HL-60/S4 treated with retinoic acid at 250 ng/mL for 4 days and 3 days (cell line): ENCODE data around the gene ZBTB18.

Experiments
- in situ Hi-C: fragments of 300-500 bp; cut with MboI; formaldehyde crosslinking; loops from 2 replicates; pipeline ENCODE4 v1.7.0; 2022; ENCODE audit warnings: low sequenced_read_pairs

The ZBTB18 gene

DNA sequence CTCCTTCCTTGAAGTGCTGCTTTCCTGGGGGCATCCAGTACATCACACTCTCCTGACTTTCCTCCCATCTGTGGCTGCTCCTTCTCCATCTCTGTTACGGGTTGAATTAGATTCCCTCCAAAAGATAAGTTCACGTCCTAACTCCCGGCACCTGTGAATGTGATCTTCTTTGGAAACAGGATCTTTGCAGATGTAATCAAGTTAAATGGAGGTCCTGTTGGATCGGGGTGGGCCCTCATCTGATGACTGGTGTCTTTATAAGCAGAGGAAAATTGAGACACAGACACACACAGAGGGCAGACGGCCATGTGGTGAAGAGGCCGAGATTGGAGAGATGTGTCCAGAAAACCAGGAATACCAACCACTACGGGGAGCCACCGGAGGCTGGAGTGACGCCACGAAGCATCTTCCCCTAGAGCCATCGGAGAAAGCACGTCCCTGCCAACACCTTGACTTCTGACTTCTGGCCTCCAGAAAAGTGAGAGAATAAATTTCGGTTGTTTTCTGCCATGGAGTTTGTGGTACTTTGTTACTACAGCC, 36.0 kb downstream of the ZBTB18 start:
- in situ Hi-C loops, result no loop called here

DNA sequence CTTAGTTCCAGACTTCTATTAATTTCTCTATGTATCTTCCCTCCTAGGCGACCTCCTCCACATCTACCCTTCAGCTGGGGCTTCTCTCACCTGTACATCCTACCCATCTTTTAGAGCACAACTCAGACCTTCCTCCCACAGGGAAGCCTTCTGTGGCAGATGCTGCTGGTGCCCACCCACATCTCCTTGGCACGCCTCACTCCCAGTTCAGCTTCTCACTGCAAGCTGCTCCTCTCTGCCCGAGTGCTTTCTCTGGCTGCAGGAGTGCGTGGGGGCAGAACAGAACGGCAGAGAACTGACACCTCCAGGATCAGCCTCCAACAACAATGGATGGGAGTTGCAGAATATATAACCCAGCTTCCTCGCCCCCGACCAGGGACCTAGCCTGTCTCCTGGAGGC, 36.5 kb downstream of the ZBTB18 start:
- in situ Hi-C loops, result no loop called here

GRCh38 chr1:244088161-244088560, 37.1 kb downstream of the ZBTB18 start:
- in situ Hi-C loops, result no loop called here

- in situ Hi-C loops, result no loop called here
Measured at GRCh38 chr1:244089561-244089960, 38.5 kb downstream of the ZBTB18 start.

- in situ Hi-C loops, result no loop called here
Measured at GRCh38 chr1:244090645-244091044, 39.6 kb downstream of the ZBTB18 start.

DNA sequence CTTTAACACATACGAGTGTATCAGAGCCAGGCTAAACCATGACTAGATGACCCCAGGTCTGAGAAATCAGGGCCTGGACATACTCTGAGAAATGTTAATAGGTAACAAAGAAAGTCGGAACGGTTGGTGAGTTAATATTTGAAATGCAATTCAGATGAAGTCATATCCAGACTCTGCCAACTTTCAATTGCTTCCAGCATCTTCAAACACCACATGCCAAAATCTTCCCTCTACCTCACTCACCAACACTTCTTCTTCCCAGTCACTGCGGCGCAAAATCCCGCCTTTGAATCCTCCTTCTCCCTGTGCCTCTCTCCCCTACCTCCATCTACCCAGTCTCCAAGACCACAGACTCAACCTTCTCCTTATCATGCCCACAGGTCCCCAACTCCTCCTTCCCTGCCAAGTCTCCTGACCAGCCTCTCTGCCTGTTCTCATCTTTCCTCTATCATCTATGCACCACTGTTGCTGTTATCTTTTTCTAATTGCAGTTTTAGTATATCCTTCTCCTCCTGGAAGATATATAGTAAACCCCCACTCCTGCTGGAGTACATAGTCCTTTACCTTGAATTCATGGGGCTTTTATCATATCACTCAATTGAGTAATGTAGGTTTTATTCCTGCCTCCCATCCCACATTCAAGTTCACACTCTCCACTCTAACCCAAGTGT, 41.3 kb downstream of the ZBTB18 start:
- in situ Hi-C loops, result no loop called here

- in situ Hi-C loops, result no loop called here
Measured at GRCh38 chr1:244092964-244093638, 42.0 kb downstream of the ZBTB18 start.

- in situ Hi-C loops, result no loop called here
Measured at GRCh38 chr1:244094880-244095528, 43.9 kb downstream of the ZBTB18 start.

DNA sequence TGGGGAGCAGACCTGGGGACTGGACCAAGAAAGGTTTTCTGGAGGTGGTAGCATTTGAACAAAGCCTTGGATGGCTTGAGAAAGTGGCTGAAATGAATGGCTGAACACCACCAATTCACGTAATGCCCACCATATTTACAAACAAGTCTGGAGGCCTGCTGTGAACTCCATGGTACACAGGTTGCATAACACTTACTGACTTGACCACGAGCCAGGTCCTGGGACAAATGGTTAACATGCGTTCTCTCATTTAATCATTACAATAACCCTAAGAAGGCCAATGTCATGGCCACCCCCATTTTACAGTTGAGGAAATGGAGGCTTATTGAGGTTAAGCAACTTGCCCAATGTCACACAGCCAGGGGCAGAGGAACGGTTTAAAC, 44.4 kb downstream of the ZBTB18 start:
- in situ Hi-C loops, result no loop called here

DNA sequence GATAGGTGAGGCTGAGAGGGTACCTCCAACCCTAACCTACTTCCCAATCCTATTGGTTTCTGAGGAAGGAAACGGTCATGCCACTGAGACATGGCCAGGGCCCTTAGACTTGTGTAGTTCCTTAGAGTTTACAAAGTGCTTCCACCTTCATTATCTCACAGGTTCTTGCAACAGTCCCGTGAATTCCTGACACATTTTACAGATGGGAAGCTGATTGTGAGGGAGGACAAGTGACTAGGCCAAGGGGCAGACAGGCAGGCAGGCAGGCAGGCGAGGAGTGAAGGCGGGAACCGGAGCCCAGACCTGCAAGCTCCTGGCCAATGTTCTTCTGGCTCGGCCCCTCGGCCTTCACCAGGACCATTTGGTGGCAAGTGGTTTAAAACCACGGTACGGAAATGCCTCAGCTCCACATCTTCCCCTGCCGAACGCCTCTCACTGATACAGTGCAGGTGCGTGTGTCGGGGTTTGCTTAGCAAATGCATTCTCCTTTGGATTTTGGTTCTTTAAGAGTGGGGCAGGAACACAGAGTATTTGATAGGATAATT, 45.1 kb downstream of the ZBTB18 start:
- in situ Hi-C loops, result no loop called here

GRCh38 chr1:244096691-244097090, 45.6 kb downstream of the ZBTB18 start:
- in situ Hi-C loops, result no loop called here

DNA sequence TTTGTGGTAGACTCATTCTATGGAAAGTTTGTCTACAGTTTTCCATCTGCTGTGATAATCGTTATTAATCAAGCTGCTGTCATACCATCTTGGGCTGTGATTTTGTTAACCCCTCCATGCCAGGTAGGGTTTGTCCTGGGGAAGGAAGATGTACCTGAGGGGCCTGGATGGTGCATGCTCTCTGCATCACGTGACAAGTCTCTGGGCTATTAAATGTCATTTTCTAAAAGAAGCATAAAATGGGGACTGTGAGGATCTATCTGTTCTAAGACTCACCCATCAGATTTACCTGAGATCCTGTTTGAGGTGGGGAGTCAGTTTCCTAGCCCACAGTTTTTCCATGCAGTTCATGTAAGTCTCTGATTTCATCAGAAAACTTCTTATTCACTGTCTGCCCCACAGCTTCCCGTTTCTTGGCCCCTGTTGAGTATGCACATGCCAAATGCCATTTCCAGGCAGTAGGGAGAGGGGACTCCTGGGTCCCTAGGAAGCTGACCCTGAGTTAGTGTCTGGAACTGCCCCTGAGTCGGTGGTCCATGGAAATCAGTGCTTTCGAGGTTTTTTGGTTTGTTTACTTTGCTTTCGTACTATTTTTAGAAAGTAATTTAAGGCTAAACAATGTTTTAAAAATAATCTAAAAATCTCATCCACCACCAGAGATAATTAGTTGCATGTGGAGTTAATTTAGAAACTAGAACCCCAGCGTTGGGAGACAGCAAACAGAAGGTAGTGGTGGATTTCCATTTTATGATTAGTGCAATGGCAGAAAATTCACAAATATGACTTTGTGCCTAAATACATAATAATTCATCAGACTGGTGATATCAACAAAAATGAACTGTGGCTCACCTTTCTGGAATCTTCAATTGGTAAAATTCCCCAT, 46.7 kb downstream of the ZBTB18 start:
- in situ Hi-C loops, result no loop called here

- in situ Hi-C loops, result no loop called here
Measured at GRCh38 chr1:244099258-244099930, 48.3 kb downstream of the ZBTB18 start.

GRCh38 chr1:244100276-244100675, 49.2 kb downstream of the ZBTB18 start:
- in situ Hi-C loops, result no loop called here

DNA sequence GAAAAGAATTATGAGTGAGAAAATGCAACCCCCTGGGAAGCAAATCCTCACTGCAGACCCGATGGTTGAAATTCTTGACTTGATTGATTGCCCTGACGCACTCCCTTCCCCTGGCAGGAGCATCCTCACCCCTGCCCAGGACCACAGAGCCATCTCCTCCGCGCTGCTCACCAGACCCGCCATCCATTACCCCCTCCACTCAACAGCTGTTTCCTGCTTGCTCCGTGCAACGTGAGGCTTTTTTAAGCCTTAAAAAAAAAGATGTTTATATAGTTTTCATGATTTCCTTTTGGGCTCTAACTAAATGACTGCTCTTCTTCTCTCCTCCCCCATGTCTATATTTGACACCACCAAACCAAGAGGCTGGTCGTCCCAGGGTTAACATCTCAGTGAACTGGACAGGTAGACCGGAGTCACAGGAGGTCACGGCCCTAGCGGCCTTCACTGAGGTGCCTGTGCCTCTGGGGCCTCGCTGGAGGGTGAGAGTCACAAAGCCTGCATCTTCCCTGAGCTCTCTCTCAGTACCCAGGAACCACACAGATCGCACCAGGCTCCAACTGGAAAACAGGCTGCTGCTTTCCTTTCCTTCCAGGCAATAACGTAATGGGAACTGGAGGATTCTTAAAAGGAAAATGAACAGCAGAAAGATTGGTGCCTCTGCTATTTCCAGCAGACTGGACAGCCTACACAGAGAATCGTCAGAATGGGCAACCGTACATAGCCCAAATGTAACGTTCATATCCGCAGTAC, 49.8 kb downstream of the ZBTB18 start:
- in situ Hi-C loops, result no loop called here

GRCh38 chr1:244102046-244102445, 51.0 kb downstream of the ZBTB18 start:
- in situ Hi-C loops, result no loop called here

- in situ Hi-C loops, result no loop called here
Measured at GRCh38 chr1:244102468-244102867, 51.4 kb downstream of the ZBTB18 start.

DNA sequence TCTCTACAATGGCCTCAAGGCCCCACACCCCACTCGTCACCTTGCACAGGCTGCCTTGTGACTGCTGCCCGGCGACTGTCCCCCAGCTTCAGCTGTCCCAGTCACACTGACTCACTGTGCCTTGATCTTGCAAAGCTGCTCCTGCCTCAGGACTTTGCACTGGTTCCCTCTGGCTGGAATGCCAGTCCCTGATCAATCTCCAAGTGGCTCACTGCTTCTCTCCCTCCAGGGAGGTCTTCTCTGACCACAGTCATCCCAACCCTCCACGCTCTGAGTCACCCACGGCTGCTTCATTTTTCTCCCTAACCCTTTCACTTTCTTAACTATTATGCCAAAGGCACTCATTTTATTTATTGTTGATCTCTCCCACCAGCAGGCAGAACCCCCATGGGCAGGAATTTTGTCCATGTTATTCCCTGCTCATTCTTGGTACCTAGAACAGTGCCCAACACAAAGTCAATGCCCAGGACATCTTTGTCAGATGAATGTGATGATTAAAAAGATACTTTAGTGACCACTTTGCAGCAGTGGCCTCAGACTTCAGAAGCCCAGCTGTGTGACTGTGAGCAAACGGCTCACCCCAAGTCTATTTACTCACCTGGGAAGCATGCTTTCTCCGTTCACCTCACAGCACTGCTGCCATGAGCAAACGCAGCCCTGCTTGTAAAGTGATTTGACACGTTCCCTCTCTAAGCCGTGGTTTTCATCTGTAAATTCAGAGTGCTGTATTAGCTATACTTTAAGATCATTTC, 53.4 kb downstream of the ZBTB18 start:
- in situ Hi-C loops, result no loop called here

DNA sequence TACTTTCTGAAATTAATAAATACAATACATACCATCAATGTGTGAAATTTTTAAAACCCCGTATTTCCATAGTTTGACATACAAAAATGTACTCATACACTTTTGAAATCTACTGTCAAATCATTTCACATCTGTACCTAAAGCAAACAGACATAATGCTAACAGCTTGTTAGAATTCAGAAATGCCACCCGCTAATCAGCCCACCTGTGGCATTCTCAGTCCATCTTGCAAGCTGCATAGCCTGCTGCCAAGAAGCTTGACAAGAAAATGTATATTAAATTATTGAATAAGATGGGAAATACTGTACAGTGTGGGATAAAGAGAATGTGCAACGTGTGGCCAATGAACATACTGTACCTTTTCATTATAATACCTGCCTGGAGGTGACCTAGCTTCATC, 55.1 kb downstream of the ZBTB18 start:
- in situ Hi-C loops, result no loop called here
